Measurements from ENCODE around the gene C6orf89.

C6orf89 gene

GRCh38 chr6:36862164-36862847 is 23.4 kb upstream of the C6orf89 start:
- no peak overlapping the region for H3K4me3 ChIP-seq (ENCODE audit: low read depth, low read length)
- no peak for DNase-seq (ENCODE audit: low read depth)
- no peak for TF ChIP-seq CTCF (IDR thresholded peaks at IDR 0.05; ENCODE audit: low read depth, low read length, missing control alignments)

- H3K4me3 ChIP-seq (ENCODE audit: low read depth, low read length): no peak overlapping the region
- TF ChIP-seq CTCF (IDR thresholded peaks at IDR 0.05; ENCODE audit: low read depth, low read length, missing control alignments): no peak
- no peak for DNase-seq (ENCODE audit: low read depth)
Measured at GRCh38 chr6:36862848-36863382, 22.8 kb upstream of the C6orf89 start.

DNA sequence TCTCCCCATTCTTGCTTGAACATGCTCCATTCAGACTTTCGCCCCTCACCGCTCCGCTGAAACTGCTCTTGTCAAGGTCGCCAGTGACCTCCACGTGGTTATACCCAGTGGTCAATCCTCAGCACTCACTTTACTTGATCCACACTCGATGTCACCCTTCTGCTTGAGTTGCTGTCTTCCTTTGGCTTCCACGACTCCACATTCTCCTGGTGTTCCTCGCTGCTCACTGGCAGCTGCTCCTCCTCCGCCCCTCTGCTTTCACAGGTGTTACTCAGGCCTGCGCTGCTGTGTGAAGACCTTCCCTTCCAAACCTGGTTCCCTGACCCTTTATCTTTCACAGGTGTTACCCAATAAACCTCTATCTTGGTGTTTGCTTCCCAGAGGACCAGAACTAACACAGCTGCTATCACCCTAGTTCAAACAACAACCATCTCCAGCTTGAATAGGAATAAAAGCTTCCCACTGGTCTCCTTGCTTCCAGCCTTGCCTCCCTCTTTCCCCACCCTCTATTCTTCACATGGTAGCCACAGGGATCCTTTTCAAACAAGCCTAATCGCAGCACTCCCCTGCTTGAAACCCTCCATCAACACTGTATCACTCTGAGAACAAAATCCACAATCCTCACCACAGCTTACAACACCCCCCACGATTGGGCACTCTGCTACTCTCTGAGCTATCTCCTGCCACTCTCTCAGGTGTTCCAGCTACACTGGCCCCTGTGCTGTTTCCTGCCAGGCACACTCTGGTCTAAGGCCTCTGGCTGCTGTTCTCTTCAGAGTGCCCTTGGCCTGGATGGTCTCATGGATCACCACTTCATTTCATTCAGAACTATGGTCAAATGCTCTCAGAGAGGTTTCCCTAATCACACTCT is 21.8 kb upstream of the C6orf89 start:
- H3K4me3 ChIP-seq (ENCODE audit: low read depth, low read length): no peak overlapping the region
- TF ChIP-seq CTCF (IDR thresholded peaks at IDR 0.05; ENCODE audit: low read depth, low read length, missing control alignments): no peak
- DNase-seq (ENCODE audit: low read depth): no peak

DNA sequence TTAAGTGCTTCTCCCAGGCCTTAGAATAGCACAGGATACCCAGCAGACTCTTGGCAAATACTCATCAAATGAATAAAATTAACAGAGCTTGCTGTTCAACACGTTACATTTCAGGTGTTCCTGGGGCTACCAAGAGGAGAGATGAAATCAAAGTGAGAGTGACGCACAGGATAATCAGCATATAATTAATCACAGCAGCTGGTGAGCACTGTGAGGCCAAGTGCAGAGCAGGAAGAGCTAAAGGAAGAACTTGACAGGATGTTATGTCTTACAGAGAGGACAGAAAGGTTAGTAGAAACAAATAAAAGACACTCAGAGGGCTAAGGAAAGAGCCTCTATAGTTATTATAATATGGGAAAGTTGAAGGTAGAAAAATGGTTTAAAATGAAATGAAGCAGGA is 19.9 kb upstream of the C6orf89 start:
- TF ChIP-seq CTCF (IDR thresholded peaks at IDR 0.05; ENCODE audit: low read depth, low read length, missing control alignments): no peak
- no peak for DNase-seq (ENCODE audit: low read depth)
- no peak overlapping the region for H3K4me3 ChIP-seq (ENCODE audit: low read depth, low read length)

GRCh38 chr6:36867471-36868224 is 18.1 kb upstream of the C6orf89 start:
- no peak for DNase-seq (ENCODE audit: low read depth)
- no peak overlapping the region for H3K4me3 ChIP-seq (ENCODE audit: low read depth, low read length)
- no peak for TF ChIP-seq CTCF (IDR thresholded peaks at IDR 0.05; ENCODE audit: low read depth, low read length, missing control alignments)

- TF ChIP-seq CTCF (IDR thresholded peaks at IDR 0.05; ENCODE audit: low read depth, low read length, missing control alignments): no peak
- no peak for DNase-seq (ENCODE audit: low read depth)
- H3K4me3 ChIP-seq (ENCODE audit: low read depth, low read length): no peak overlapping the region
Measured at GRCh38 chr6:36871686-36872085, 14.1 kb upstream of the C6orf89 start.
